SH-SY5Y (cell line): ENCODE measurements around the gene FCF1.

Source experiments
- GATA2 ChIP-seq: IDR thresholded peaks from 2 replicates; pipeline ENCODE4 v1.6.1; 2011; ENCODE audit warnings: mild to moderate bottlenecking, low read depth, low read length
- GATA3 ChIP-seq: IDR thresholded peaks from 2 replicates; pipeline ENCODE4 v1.6.1; 2011; ENCODE audit warnings: low read depth, mild to moderate bottlenecking, low read length, moderate library complexity

DNA sequence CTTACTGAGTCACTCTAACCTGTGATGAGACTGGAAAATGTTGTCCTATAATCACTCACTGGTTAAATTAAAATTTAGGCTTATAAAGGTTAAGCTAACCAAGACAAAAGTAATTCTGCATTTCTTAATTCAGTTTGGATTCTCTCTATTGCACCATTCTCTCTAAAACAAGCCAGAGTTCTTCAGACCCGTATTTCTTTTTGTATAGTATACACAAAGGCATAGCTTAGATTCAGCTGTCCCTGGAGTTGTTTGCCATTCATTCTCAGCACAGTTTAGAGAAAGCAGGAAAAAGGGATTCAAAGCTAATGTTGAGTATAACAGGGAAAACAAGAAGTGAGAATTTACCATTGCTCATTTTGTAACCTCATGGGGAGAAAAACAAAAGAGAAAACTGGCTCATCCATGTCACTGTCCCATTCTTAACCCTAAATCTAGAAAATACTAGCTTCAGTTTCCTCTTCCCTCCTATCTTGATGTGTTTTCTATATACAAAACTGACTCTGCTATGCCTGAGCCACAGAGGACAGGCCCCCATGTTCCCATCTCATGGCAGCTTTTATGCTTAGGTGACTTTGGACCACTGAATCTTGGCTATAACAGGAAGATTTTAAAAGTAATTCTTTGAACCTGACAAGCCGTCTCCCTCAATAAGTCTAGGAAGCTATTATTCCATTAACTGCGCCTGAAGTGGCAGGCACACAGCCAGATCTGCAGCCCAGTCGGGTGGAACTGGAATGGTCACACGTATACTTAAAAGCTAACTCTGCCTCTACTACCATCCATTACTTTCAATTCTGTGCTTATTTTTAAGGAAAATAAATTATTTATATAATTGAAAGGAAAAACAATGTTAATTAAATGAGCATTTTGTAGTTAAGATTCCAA lies 7.1 kb upstream of the FCF1 start:
- no peak for TF ChIP-seq GATA3
- TF ChIP-seq GATA2 = no peak
